ENCODE data around the gene VWA7. TPM values are rescaled to one million over a fixed set of nuclear protein-coding genes. Genes with fewer than 3 reads are reported as not detected.

VWA7 gene
- total RNA-seq, 1 donor, result 0.31 TPM

DNA sequence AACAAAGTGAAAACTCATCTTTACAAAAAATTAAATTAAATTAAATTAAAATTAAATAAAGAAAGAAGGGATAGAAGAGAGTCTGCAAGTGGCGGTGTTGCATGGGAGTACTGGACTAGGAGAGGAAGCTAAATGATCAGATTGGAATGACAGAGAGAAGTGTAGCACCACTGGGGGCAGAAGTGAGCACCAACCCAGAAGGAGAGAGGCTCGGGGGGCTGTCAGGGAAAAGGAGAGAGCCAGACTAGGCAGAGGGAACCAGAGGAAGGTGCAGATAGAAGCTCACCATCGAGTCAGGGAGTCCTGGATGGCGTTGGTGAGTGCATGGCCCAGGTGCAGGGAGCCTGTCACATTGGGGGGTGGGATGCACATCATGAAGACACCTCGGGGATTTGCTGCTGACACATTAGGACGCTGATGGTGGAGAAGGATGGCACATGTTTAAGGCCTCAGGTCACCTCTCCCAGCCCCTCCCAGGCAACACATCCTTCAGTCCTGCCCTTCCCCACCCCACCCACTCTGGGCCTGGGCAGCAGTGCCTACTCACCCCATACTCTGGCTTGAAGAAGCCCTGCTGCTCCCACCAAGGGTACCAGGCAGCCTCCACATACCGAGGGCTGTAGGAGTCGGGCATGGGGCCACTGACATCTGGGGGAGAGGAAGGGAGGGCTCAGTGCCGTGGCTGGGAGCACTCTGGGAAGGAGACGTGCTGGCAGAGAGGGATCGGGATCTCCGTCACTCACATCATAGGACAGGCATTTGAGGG lies 14.4 kb upstream of the VWA7 start:
- Histone ChIP-seq H3K4me1 (ENCODE audit: insufficient read depth, low read length) (peaks cover 33% of the 10 kb centered on the region), H3K9me3 (ENCODE audit: low read depth, low read length) (no peaks in the 10 kb centered on the region), H3K27me3 (ENCODE audit: insufficient read depth, low read length) (no peaks in the 10 kb centered on the region), H3K4me3 (ENCODE audit: low read length) (no peak overlapping the region)

DNA sequence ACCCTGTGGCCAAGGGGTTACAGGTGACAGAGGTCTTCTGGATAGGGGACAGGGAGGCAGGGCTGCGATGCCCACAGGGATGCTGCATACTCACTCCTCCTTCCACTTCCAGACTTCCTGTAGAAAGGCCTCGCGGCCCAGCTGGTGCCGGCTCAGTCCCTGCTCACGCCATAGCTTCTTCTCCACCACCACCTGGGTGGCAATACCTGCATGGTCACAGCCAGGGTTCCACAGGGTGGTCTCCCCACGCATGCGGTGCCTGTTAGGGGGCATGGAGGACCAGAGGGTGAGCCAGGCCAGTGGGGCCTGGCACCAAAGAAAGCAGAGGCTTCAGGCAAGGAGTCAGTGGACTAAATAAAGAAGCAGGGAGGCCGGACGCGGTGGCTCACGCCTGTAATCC lies 8.3 kb upstream of the VWA7 start:
- H3K4me1 ChIP-seq (ENCODE audit: insufficient read depth, low read length), result peaks cover 3% of the 10 kb centered on the region
- H3K4me3 ChIP-seq (ENCODE audit: low read length), result no peak overlapping the region
- H3K9me3 ChIP-seq (ENCODE audit: low read depth, low read length), result no peaks in the 10 kb centered on the region
- no peaks in the 10 kb centered on the region for H3K27me3 ChIP-seq (ENCODE audit: insufficient read depth, low read length)

- H3K27me3 ChIP-seq (ENCODE audit: insufficient read depth, low read length), result no peaks in the 10 kb centered on the region
- H3K4me3 ChIP-seq (ENCODE audit: low read length), result no peak overlapping the region
- no peaks in the 10 kb centered on the region for H3K9me3 ChIP-seq (ENCODE audit: low read depth, low read length)
Observed at GRCh38 chr6:31784098-31784925, 7.2 kb upstream of the VWA7 start.

DNA sequence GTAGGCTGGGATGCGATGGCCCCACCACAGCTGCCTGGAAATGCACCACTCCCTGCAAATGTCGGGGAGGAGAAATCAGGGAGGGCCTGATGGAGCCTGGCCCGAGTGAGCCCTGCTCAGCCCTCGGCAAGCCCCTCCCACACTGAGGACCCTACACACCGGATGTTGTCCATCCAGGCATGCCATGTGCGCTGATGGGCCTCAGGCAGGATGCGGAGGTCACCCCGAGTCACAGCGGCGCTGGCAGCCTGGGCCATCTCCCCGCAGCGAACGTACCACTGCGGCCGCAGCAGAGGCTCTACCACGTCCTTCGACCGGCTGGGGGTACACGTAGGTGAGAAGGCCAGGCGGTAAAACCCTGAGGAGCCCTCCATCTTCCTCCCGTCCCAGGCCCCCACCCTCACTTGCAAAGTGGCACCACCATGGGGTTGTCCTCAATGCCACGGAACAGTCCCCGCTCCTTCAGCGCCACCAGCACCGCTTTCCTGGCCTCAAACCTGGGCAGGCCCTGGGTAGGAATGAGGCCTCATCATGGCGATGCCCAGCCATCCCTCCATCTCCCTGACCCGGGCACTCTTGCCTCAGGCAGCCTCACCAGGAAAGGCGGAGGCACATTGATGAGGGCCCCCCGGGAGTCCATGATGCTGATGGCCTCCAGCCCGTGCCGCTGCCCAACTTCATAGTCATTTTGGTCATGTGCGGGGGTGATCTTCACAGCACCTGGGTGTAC lies 5.2 kb upstream of the VWA7 start:
- peaks cover 3% of the 10 kb centered on the region for H3K4me1 ChIP-seq (ENCODE audit: insufficient read depth, low read length)
- no peak overlapping the region for H3K4me3 ChIP-seq (ENCODE audit: low read length)
- no peaks in the 10 kb centered on the region for H3K27me3 ChIP-seq (ENCODE audit: insufficient read depth, low read length)
- H3K9me3 ChIP-seq (ENCODE audit: low read depth, low read length), result no peaks in the 10 kb centered on the region

More at GRCh38 chr6:31784098-31784925, 7.2 kb upstream of the VWA7 start:
- H3K4me1 ChIP-seq (ENCODE audit: insufficient read depth, low read length), result no peaks in the 10 kb centered on the region

- Histone ChIP-seq H3K4me3 (ENCODE audit: low read length) (no peak overlapping the region), H3K27me3 (ENCODE audit: insufficient read depth, low read length) (no peaks in the 10 kb centered on the region), H3K4me1 (ENCODE audit: insufficient read depth, low read length) (peaks cover 11% of the 10 kb centered on the region)
Observed at GRCh38 chr6:31781244-31782125, 4.4 kb upstream of the VWA7 start.

GRCh38 chr6:31780507-31781243 lies 3.5 kb upstream of the VWA7 start:
- peaks cover 16% of the 10 kb centered on the region for H3K4me1 ChIP-seq (ENCODE audit: insufficient read depth, low read length)
- H3K27me3 ChIP-seq (ENCODE audit: insufficient read depth, low read length), result no peaks in the 10 kb centered on the region
- H3K9me3 ChIP-seq (ENCODE audit: low read depth, low read length), result no peaks in the 10 kb centered on the region

More at GRCh38 chr6:31781244-31782125, 4.4 kb upstream of the VWA7 start:
- H3K9me3 ChIP-seq (ENCODE audit: low read depth, low read length), result no peaks in the 10 kb centered on the region

DNA sequence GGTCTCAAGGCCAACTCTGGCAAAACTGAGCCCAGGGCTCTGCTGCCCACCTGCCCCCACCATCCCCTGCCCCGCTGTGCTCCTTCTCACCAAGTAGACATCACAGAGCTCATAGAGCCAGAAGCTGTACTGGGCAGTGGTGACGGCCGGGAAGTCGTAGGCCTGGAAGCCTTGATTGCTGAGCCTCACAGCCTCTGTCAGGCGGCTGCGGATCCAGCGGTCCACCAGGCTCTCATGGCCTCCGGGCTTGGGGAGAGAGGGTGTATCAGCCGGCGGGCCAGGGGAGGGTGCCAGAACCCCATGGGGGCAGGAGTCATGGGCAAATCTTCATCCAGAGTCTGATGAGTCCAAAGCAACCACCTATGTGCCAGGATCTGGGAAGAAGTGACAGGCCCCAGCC lies 2.8 kb upstream of the VWA7 start:
- H3K4me1 ChIP-seq (ENCODE audit: insufficient read depth, low read length), result peaks cover 16% of the 10 kb centered on the region
- no peak overlapping the region for H3K4me3 ChIP-seq (ENCODE audit: low read length)
- no peaks in the 10 kb centered on the region for H3K9me3 ChIP-seq (ENCODE audit: low read depth, low read length)
- H3K27me3 ChIP-seq (ENCODE audit: insufficient read depth, low read length), result no peaks in the 10 kb centered on the region

More at GRCh38 chr6:31780507-31781243, 3.5 kb upstream of the VWA7 start:
- H3K4me3 ChIP-seq (ENCODE audit: low read length), result no peak overlapping the region

DNA sequence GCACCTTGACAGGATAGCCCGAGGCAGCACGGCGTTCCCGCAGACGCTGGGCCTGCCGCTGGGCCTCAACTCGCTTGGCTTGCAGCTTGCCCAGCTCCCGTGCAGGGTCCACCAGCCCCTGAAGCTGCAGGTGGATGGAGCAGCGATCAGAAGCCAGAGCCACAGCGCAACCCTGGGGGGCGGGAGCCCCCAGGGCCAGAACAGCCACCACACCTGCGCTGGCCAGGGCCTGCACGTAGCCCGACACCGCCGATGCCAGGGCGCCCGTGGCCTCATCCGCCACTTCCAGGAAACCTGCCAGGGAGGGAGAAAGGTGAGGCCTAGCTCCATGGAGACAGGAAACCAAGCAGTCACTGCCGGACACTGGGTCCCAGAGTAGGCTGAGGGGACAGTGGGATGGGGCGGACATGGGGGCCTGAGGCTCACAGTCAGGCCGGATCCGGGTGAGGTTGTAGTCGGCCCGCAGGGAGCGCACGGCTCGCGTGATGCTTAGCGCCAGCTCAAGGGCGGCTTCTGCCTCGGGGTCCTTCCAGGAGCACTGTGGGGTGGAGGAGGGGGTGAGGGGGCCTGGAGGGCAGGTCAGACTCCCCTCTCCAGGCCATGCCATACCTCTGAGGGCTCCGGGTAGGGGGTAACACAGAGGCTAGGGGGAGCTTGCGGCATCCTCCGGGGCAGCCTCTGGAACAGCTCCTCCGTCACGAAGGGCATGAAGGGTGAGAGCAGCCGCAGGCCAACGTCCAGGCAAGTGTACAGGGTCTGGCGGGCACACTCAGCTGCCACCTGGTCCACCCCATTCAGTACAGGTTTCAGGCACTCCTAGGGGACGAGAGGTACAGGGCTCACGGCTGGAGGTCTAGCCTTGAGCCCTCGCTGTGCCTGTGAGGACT lies 2.1 kb upstream of the VWA7 start:
- Histone ChIP-seq H3K4me1 (ENCODE audit: insufficient read depth, low read length) (peaks cover 16% of the 10 kb centered on the region), H3K4me3 (ENCODE audit: low read length) (no peak overlapping the region), H3K9me3 (ENCODE audit: low read depth, low read length) (no peaks in the 10 kb centered on the region), H3K27me3 (ENCODE audit: insufficient read depth, low read length) (no peaks in the 10 kb centered on the region)

DNA sequence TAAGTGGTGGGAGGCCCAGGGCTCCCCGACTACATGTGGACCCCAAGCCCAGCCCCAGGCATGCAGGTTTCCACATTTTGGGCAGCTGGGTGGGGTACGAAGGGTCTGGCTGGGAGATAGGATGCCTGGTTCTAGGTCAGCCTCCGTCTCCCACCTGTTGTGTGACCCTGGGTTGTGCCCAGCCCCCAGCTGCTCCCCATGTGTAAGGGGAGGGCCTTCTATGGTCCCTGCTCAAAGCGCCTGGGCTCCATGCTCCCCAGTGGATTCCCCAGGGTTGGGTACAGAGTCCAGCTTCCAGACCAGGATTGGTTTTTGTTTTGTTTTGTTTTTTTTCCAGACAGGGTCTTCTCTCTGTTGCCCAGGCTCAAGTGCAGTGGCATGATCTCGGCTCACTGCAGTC lies 1.1 kb upstream of the VWA7 start:
- peaks cover 20% of the 10 kb centered on the region for H3K4me1 ChIP-seq (ENCODE audit: insufficient read depth, low read length)
- H3K9me3 ChIP-seq (ENCODE audit: low read depth, low read length), result no peaks in the 10 kb centered on the region
- no peak overlapping the region for H3K4me3 ChIP-seq (ENCODE audit: low read length)
- no peaks in the 10 kb centered on the region for H3K27me3 ChIP-seq (ENCODE audit: insufficient read depth, low read length)

GRCh38 chr6:31777667-31778050 lies 531 bp upstream of the VWA7 start:
- Histone ChIP-seq H3K4me1 (ENCODE audit: insufficient read depth, low read length) (peaks cover 26% of the 10 kb centered on the region), H3K27me3 (ENCODE audit: insufficient read depth, low read length) (no peaks in the 10 kb centered on the region), H3K9me3 (ENCODE audit: low read depth, low read length) (no peaks in the 10 kb centered on the region), H3K4me3 (ENCODE audit: low read length) (no peak overlapping the region)

- Histone ChIP-seq H3K9me3 (ENCODE audit: low read depth, low read length) (no peaks in the 10 kb centered on the region), H3K4me3 (ENCODE audit: low read length) (no peak overlapping the region), H3K27me3 (ENCODE audit: insufficient read depth, low read length) (no peaks in the 10 kb centered on the region), H3K4me1 (ENCODE audit: insufficient read depth, low read length) (peaks cover 32% of the 10 kb centered on the region)
Observed at GRCh38 chr6:31776485-31776988, 591 bp downstream of the VWA7 start.

- H3K4me3 ChIP-seq (ENCODE audit: low read length), result no peak overlapping the region
- H3K4me1 ChIP-seq (ENCODE audit: insufficient read depth, low read length), result peaks cover 32% of the 10 kb centered on the region
- no peaks in the 10 kb centered on the region for H3K9me3 ChIP-seq (ENCODE audit: low read depth, low read length)
- no peaks in the 10 kb centered on the region for H3K27me3 ChIP-seq (ENCODE audit: insufficient read depth, low read length)
Observed at GRCh38 chr6:31775633-31776484, 1.3 kb downstream of the VWA7 start.
